Measurements from ENCODE around the gene PHACTR3. TPM values are rescaled to one million over a fixed set of nuclear protein-coding genes. Genes with fewer than 3 reads are reported as not detected.

Gene PHACTR3
- total and polyA plus RNA-seq, 2 donors (not counting 3 experiments of a cell fraction or from before 2014, with no cell fraction given): not detected

GRCh38 chr20:59586613-59587012 is 17.7 kb upstream of the PHACTR3 start:
- ChIA-PET CTCF (no interaction called here), POLR2A (no interaction called here)
- no peak for TF ChIP-seq MYC (IDR thresholded peaks at IDR 0.05; ENCODE audit: low read depth, low read length)
- no peak for TF ChIP-seq CTCF (IDR thresholded peaks at IDR 0.05; ENCODE audit: extremely low read depth in 1 of 2, insufficient read depth in 1 of 2, low read depth in 1 of 2, low read length in 2 of 2)
- TF ChIP-seq JUN (IDR thresholded peaks at IDR 0.05; ENCODE audit: borderline replicate concordance, insufficient read depth, insufficient read length, low read depth): no peak
- TF ChIP-seq FOS (IDR thresholded peaks at IDR 0.05; ENCODE audit: borderline replicate concordance, insufficient read depth, low read length): no peak
- no peak for TF ChIP-seq POLR2A (IDR thresholded peaks at IDR 0.05; ENCODE audit: low read depth, low read length)
- no peak for TF ChIP-seq POLR2AphosphoS5 (IDR thresholded peaks at IDR 0.05; ENCODE audit: insufficient read depth, low read depth, low read length)
- no peak for TF ChIP-seq GATA2 (IDR thresholded peaks at IDR 0.05; ENCODE audit: insufficient read depth, insufficient read length, low read depth, low read length)
- TF ChIP-seq EZH2 (IDR thresholded peaks at IDR 0.05; ENCODE audit: borderline replicate concordance, low read depth, low read length, severe bottlenecking): no peak
- no peak for TF ChIP-seq MAX (IDR thresholded peaks at IDR 0.05; ENCODE audit: insufficient read depth, insufficient read length)
- Histone ChIP-seq H3K4me3 (replicated peaks in 1 of 3; ENCODE audit: insufficient read depth in 1 of 3, low read depth in 1 of 3, low read length in 3 of 3) (no peak overlapping the region), H4K20me1 (replicated peaks; ENCODE audit: control insufficient read depth, extremely low read depth, insufficient read depth, low read length) (no peaks in the 10 kb centered on the region), H3K27me3 (ENCODE audit: control insufficient read depth in 2 of 2, insufficient read depth in 2 of 2, low read length in 2 of 2) (no peaks in the 10 kb centered on the region), H3K9me1 (replicated peaks; ENCODE audit: control insufficient read depth, extremely low read depth, insufficient read depth, low read length) (no peaks in the 10 kb centered on the region), H2AFZ (ENCODE audit: low read depth, low read length) (no peak overlapping the region), H3K79me2 (ENCODE audit: control insufficient read depth, insufficient read depth, low read length) (no peaks in the 10 kb centered on the region), H3K4me1 (ENCODE audit: control insufficient read depth, extremely low read depth, insufficient read depth, low read length) (no peaks in the 10 kb centered on the region), H3K4me2 (ENCODE audit: insufficient read depth, low read length) (no peak overlapping the region), H3K9ac (replicated peaks; ENCODE audit: extremely low read depth, insufficient read depth, low read length) (no peak overlapping the region), H3K36me3 (ENCODE audit: control insufficient read depth in 2 of 2, extremely low read depth in 1 of 2, insufficient read depth in 2 of 2, low read length in 2 of 2) (no peaks in the 10 kb centered on the region), H3K27ac (ENCODE audit: insufficient read depth, low read depth, low read length) (no peak overlapping the region), H3K9me3 (replicated peaks; ENCODE audit: control insufficient read depth, insufficient read depth, low read length) (no peaks in the 10 kb centered on the region)
- no peak for DNase-seq (ENCODE audit: low read depth, low spot score)
- FAIRE-seq: no peak
- BruUV-seq (replicated peaks): no TSS peak
- dilution Hi-C loops (cut with MboI; ENCODE audit: extremely low pct_ligation_motif_present, low sequenced_read_pairs) (no loop called here), intact Hi-C loops (cut with micrococcal nuclease) (no loop called here)
